A549 (cell line): Measurements from ENCODE around the gene TSPAN3.

ENCODE experiments used
- CTCF ChIP-seq: fragments of >200 bp; sonication (Bioruptor Twin); formaldehyde crosslinking; IDR thresholded peaks from 3 replicates; pipeline ENCODE4 v1.5.1; 2016
- EP300 ChIP-seq, 2 experiments: fragments of >200 bp; sonication (Bioruptor Twin); formaldehyde crosslinking; IDR thresholded peaks; 2 replicates in 1 of 2; 3 replicates in 1 of 2; pipeline ENCODE4 v1.6.1; 2016 to 2017
- HOXB13 ChIP-seq: fragments of 250-450 bp; sonication (Bioruptor Pico); IDR thresholded peaks from 2 replicates; pipeline ENCODE4 v1.5.0; 2020; ENCODE audit warnings: low read depth, mild to moderate bottlenecking, moderate library complexity
- JUN ChIP-seq, 2 experiments: fragments of >200 bp; sonication (Bioruptor Twin); formaldehyde crosslinking; IDR thresholded peaks; 2 replicates in 1 of 2; 3 replicates in 1 of 2; pipeline ENCODE4 v1.6.1; 2016 to 2017
- MAFK ChIP-seq: fragments of 450-650 bp; IDR thresholded peaks from 2 replicates; pipeline ENCODE4 v1.6.1; 2014; ENCODE audit not compliant: partially characterized antibody
- NR3C1 ChIP-seq: fragments of >200 bp; sonication (Bioruptor Twin); formaldehyde crosslinking; IDR thresholded peaks from 3 replicates; pipeline ENCODE4 v1.6.1; 2017
- POLR2A ChIP-seq: IDR thresholded peaks from 2 replicates; pipeline ENCODE4 v1.6.1; 2012; ENCODE audit warnings: mild to moderate bottlenecking, low read length
- TF ChIP-seq, protein P1 (sequence below): fragments of 250-450 bp; sonication (Bioruptor Pico); IDR thresholded peaks from 2 replicates; pipeline ENCODE4 v1.5.0; 2021; ENCODE audit warnings: mild to moderate bottlenecking, moderate library complexity, borderline replicate concordance
- TF ChIP-seq, protein P2 (sequence below): IDR thresholded peaks from 2 replicates; pipeline ENCODE4 v1.6.1; 2012; ENCODE audit warnings: low read depth, borderline replicate concordance

- TF ChIP-seq, protein P1, sequence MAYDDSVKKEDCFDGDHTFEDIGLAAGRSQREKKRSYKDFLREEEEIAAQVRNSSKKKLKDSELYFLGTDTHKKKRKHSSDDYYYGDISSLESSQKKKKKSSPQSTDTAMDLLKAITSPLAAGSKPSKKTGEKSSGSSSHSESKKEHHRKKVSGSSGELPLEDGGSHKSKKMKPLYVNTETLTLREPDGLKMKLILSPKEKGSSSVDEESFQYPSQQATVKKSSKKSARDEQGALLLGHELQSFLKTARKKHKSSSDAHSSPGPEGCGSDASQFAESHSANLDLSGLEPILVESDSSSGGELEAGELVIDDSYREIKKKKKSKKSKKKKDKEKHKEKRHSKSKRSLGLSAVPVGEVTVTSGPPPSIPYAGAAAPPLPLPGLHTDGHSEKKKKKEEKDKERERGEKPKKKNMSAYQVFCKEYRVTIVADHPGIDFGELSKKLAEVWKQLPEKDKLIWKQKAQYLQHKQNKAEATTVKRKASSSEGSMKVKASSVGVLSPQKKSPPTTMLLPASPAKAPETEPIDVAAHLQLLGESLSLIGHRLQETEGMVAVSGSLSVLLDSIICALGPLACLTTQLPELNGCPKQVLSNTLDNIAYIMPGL (CRISPR knock-in tag), result no peak
- TF ChIP-seq POLR2A, result no peak
- TF ChIP-seq, protein P2, sequence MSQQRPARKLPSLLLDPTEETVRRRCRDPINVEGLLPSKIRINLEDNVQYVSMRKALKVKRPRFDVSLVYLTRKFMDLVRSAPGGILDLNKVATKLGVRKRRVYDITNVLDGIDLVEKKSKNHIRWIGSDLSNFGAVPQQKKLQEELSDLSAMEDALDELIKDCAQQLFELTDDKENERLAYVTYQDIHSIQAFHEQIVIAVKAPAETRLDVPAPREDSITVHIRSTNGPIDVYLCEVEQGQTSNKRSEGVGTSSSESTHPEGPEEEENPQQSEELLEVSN, result no peak
- TF ChIP-seq CTCF, result no peak
- TF ChIP-seq NR3C1, result no peak
- no peak for TF ChIP-seq HOXB13
- TF ChIP-seq EP300 (IDR thresholded peaks at IDR 0.05), result no peak
- no peak for TF ChIP-seq JUN (IDR thresholded peaks at IDR 0.05)
- TF ChIP-seq MAFK, result no peak
These were observed 39.4 kb downstream of the TSPAN3 start for GRCh38 chr15:77031376-77032050.
